DMS153 treated with DMSO at 0.1 percent for 48 hours (cell line): Measurements from ENCODE around the gene TYW1B.
"Not testable (repeated sequence)": the region's sequence is repeated elsewhere in the genome, so short reads cannot be mapped to it uniquely, and the experiment has no call there.

ENCODE experiments used
- DNase-seq: peaks from one replicate; lab custom pipeline; 2025; ENCODE audit not compliant: unreplicated experiment; lab: John Stamatoyannopoulos, UW

The TYW1B gene

GRCh38 chr7:72577107-72577506 lies 250.9 kb downstream of the TYW1B start:
- DNase-seq = no peak

- DNase-seq = not testable (repeated sequence)
These were observed 266.0 kb downstream of the TYW1B start for GRCh38 chr7:72561988-72562387.

GRCh38 chr7:72559546-72559945 lies 268.5 kb downstream of the TYW1B start:
- DNase-seq = not testable (repeated sequence)

- DNase-seq = not testable (repeated sequence)
These were observed 271.3 kb downstream of the TYW1B start for GRCh38 chr7:72556733-72557132.

- DNase-seq = not testable (repeated sequence)
These were observed 272.8 kb downstream of the TYW1B start for GRCh38 chr7:72555238-72555637.

- not testable (repeated sequence) for DNase-seq
These were observed 273.6 kb downstream of the TYW1B start for GRCh38 chr7:72554401-72554800.

GRCh38 chr7:72550454-72550853 lies 277.5 kb downstream of the TYW1B start:
- DNase-seq = not testable (repeated sequence)

GRCh38 chr7:72546586-72547237 lies 281.3 kb downstream of the TYW1B start:
- not testable (repeated sequence) for DNase-seq

GRCh38 chr7:72544531-72544930 lies 283.5 kb downstream of the TYW1B start:
- DNase-seq = not testable (repeated sequence)

- no peak for DNase-seq
These were observed 287.1 kb downstream of the TYW1B start for GRCh38 chr7:72540923-72541322.

GRCh38 chr7:72540106-72540611 lies 287.8 kb downstream of the TYW1B start:
- no peak for DNase-seq

GRCh38 chr7:72539702-72540101 lies 288.3 kb downstream of the TYW1B start:
- no peak for DNase-seq

- DNase-seq = no peak
These were observed 289.1 kb downstream of the TYW1B start for GRCh38 chr7:72538856-72539255.

- no peak for DNase-seq
These were observed 289.9 kb downstream of the TYW1B start for GRCh38 chr7:72538147-72538546.

- DNase-seq = not testable (repeated sequence)
These were observed 292.0 kb downstream of the TYW1B start for GRCh38 chr7:72536038-72536437.

GRCh38 chr7:72531048-72531447 lies 297.0 kb downstream of the TYW1B start:
- DNase-seq = not testable (repeated sequence)
